Fibroblast of villous mesenchyme (primary cell): Measurements from ENCODE around the gene TRPM2. TPM values are rescaled to one million over a fixed set of nuclear protein-coding genes. Genes with fewer than 3 reads are reported as not detected.
A peak's percentile ranks its signal among the peaks of the same experiment; 100 is the strongest.

Source experiments
- DNase-seq: peaks from one replicate; pipeline ENCODE4 v3.0.0-alpha.2; 2010; ENCODE audit warnings: low read depth
- H3K4me3 ChIP-seq: 2 replicates; pipeline ENCODE4 v1.5.1; 2011; ENCODE audit warnings: low read depth, mild to moderate bottlenecking, low read length
- total RNA-seq: library from RNA; depleted of rRNA; stranded (reverse); fragments of >200 nt; gene quantifications from 2 replicates; pipeline ENCODE4 v1.2.3, GENCODE V29; 2012
- TF ChIP-seq, protein P1 (sequence below): IDR thresholded peaks from 2 replicates; pipeline ENCODE4 v1.5.1; 2012; ENCODE audit warnings: low read depth, mild to moderate bottlenecking, low read length; ENCODE audit not compliant: insufficient read depth

TRPM2 gene
- total RNA-seq, 1 donor: under 0.01 TPM

DNA sequence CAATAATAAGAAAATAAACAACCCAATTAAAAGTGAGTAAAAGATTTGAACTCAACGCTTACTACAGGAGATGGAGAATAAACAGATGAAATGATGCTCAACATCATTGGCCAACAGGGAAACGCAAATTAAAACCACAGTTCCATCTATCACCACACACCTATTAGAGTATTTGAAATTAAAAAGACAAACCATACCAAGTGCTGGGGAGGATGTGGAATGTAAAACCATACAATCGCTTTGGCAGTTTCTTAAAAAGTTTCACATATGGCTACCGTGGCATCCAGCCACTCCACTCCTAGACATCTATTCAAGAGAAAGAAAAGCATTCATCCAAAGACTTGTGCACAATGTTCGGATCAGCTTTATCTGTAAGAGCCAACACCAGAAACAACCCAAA, 100.6 kb downstream of the TRPM2 start:
- TF ChIP-seq, protein P1, sequence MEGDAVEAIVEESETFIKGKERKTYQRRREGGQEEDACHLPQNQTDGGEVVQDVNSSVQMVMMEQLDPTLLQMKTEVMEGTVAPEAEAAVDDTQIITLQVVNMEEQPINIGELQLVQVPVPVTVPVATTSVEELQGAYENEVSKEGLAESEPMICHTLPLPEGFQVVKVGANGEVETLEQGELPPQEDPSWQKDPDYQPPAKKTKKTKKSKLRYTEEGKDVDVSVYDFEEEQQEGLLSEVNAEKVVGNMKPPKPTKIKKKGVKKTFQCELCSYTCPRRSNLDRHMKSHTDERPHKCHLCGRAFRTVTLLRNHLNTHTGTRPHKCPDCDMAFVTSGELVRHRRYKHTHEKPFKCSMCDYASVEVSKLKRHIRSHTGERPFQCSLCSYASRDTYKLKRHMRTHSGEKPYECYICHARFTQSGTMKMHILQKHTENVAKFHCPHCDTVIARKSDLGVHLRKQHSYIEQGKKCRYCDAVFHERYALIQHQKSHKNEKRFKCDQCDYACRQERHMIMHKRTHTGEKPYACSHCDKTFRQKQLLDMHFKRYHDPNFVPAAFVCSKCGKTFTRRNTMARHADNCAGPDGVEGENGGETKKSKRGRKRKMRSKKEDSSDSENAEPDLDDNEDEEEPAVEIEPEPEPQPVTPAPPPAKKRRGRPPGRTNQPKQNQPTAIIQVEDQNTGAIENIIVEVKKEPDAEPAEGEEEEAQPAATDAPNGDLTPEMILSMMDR: no peak
- H3K4me3 ChIP-seq: no peak overlapping the region
- no peak for DNase-seq

DNA sequence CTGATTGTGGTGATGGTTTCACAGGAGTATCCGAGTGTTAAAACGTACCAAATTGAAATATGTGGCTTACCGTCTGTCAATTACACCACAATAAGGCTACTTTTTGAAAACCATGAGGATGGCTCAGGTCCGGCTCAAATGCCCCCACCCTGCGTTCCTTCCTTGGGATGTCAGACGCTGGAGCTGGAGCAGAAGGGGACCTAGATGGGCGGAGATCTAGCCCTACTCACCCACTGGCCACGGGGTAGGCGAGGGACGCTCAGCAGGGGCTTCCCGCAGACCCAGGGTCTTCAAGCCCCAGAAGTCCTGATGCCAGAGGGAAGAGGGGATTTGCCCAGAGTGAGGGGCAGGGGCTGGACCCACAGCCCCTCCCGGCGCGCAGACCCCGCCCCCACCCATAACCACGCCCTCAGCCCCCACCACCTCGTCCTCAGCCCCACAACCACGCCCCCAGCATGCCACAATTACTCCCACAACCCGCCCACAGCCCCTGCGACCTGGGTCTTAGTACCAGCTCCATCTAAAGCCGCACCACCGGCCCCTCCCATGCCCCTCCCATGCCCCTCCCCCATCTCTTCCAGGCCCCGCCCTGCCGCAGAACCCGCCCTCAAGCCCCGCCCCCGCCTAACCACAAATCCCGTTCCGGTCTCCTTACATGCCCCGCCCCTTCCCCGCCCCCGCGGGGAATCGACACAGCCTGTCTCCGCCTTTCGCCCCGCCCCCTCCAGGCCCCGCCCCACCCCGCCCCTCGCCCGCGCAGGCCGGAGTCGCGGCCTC, 101.5 kb downstream of the TRPM2 start, which contains the start of gene LRRC3:
Gene LRRC3, plus strand, starts transcription at position 764 of the 777 bp plus-strand sequence. CDS start 1,135 bp downstream, outside the sequence.
- TF ChIP-seq, protein P1: no peak
- H3K4me3 ChIP-seq: peak within 1 kb of the TSS; percentile 57
- peak; percentile 79 for DNase-seq

DNA sequence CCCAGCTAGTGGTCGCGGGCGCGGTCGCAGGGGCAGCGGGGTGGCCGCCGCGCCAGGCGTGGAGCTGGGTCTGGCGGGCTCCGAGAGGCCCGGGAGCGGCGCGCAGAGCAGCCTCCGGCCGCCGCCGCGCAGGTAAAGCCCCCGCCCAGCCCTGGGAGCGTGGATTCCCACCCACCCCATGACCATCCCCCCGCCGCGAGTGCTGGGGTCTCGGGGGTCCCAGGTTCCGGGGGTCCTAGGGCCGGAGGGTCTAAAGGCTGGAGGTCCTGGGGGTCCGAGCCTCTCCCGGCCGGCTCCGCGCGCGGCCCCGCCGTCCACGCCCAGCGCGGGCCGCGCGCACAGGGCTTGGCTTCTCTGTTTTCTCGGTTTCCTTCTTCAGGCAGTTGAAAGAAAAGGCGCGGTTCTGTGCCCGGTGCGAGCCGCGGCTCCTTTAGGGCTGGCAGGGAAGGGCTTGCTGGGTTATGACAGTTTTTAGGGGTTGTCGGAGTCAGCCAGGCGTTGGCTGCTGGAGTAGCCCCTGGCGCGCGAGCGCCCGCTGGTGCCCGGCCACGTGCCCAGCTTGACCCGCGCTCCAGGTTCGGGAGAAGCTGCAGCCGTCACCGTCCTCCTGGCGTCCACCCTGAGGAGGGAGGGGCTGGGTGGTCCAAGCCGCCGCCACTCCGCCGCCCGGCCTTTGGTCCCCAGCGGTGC, 102.2 kb downstream of the TRPM2 start:
- H3K4me3 ChIP-seq: peak overlapping the region; percentile 57
- DNase-seq: peak; percentile 16
- TF ChIP-seq, protein P1: no peak

DNA sequence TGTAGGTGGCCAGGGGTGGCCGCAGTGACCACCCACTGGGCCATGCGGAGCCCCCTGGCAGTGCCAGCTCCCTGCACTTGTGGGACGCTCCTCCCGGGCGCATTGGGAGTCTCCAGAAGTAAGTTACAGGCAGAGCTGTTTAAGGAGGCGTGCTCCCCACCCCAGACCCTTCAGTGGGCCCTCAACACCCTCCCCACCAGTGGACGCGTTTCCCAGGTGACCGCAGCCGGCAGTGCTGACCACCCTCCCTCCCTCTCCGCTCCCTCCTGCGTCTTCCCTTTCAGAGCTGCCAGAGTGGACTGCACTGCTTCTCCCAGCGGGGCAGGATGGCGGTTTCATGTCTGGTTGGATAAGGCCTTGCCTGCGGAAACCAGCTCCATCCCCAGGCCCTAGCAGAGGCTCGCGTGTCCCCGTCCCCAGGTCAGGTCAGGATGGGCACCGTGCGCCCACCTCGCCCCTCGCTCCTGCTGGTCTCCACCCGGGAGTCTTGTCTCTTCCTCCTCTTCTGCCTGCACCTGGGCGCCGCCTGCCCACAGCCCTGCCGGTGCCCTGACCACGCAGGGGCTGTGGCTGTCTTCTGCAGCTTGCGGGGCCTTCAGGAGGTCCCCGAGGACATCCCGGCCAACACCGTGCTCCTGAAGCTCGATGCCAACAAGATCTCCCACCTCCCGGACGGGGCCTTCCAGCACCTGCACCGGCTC, 102.9 kb downstream of the TRPM2 start:
- DNase-seq: no peak
- TF ChIP-seq, protein P1: no peak
- peak overlapping the region; percentile 57 for H3K4me3 ChIP-seq

DNA sequence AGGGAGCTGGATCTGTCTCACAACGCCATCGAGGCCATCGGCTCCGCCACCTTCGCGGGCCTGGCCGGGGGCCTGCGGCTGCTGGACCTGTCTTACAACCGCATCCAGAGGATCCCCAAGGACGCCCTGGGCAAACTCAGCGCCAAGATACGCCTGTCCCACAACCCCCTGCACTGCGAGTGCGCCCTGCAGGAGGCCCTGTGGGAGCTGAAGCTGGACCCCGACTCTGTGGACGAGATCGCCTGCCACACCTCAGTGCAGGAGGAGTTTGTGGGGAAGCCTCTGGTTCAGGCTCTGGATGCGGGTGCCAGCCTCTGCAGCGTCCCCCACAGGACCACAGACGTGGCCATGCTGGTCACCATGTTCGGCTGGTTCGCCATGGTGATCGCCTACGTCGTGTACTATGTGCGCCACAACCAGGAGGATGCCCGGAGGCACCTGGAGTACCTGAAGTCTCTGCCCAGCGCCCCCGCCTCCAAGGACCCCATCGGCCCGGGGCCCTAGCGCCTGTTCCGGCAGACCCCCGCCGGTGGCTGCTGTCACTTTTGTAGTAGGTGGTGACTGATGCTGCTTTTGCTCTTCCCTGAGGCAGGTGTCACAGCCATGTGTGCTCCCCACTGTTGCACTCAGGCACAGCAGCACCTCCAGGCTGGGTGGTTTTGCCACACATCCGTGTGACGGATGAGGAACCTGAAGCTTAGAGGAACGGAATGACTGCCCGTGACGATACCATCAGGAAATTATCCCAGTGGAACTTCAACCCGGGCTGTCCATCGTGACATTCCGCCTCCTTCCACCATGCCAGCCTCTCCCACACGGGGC, 103.7 kb downstream of the TRPM2 start:
- TF ChIP-seq, protein P1: no peak
- no peak for DNase-seq
- no peak overlapping the region for H3K4me3 ChIP-seq
